GM12878 (cell line): Measurements from ENCODE around the gene ZNF777.

Experiments
- EZH2 ChIP-seq: IDR thresholded peaks from 2 replicates; pipeline ENCODE4 v1.6.1; 2012; ENCODE audit warnings: low read depth, mild to moderate bottlenecking, control low read depth, inconsistent platforms, low read length, borderline replicate concordance; ENCODE audit not compliant: control insufficient read depth
- POLR2A ChIP-seq: IDR thresholded peaks from 2 replicates; pipeline ENCODE4 v1.6.1; 2011; ENCODE audit warnings: low read depth, mild to moderate bottlenecking, low read length
- POLR2AphosphoS2 ChIP-seq: IDR thresholded peaks from 2 replicates; pipeline ENCODE4 v1.6.1; 2011; ENCODE audit warnings: low read depth, mild to moderate bottlenecking, low read length, improper control_type of control experiment, moderate library complexity
- RAD51 ChIP-seq: fragments of 450-650 bp; IDR thresholded peaks from 2 replicates; pipeline ENCODE4 v1.6.1; 2016; ENCODE audit warnings: moderate library complexity, mild to moderate bottlenecking, inconsistent platforms
- SPI1 ChIP-seq: IDR thresholded peaks from 2 replicates; pipeline ENCODE4 v1.6.1; 2011; ENCODE audit warnings: low read depth, mild to moderate bottlenecking, low read length, moderate library complexity, borderline replicate concordance; ENCODE audit not compliant: insufficient read depth
- SRF ChIP-seq, 2 experiments: IDR thresholded peaks; 2 replicates each; pipeline ENCODE4 v1.6.1; 2011; ENCODE audit warnings: low read depth in 2 of 2, low read length in 2 of 2, mild to moderate bottlenecking in 1 of 2, moderate library complexity in 1 of 2
- TAF1 ChIP-seq: IDR thresholded peaks from 2 replicates; pipeline ENCODE4 v1.6.1; 2011; ENCODE audit warnings: mild to moderate bottlenecking, low read depth, low read length, borderline replicate concordance
- TBL1XR1 ChIP-seq: IDR thresholded peaks from 2 replicates; pipeline ENCODE4 v1.6.1; 2012; ENCODE audit warnings: low read depth, low read length, improper control_type of control experiment
- ZZZ3 ChIP-seq: IDR thresholded peaks from 2 replicates; pipeline ENCODE4 v1.6.1; 2011; ENCODE audit warnings: low read depth; ENCODE audit not compliant: control insufficient read depth, insufficient read length
- TF ChIP-seq, protein P1 (sequence below): IDR thresholded peaks from 2 replicates; pipeline ENCODE4 v1.6.1; 2012; ENCODE audit warnings: mild to moderate bottlenecking, low read depth, low read length
- TF ChIP-seq, protein P2 (sequence below), 3 experiments: IDR thresholded peaks in 2 of 3; conservative IDR thresholded peaks in 1 of 3; 2 replicates each; pipeline ENCODE4 v1.5.1; 2011; ENCODE audit warnings: low read depth in 3 of 3, low read length in 3 of 3, mild to moderate bottlenecking in 3 of 3, control low read depth in 2 of 3, moderate library complexity in 2 of 3, inconsistent platforms in 1 of 3, mixed read lengths in 1 of 3; ENCODE audit not compliant: control insufficient read depth in 2 of 3, insufficient read depth in 1 of 3; ENCODE audit errors: extremely low read depth in 1 of 3
- TF ChIP-seq, protein P3 (sequence below): IDR thresholded peaks from 2 replicates; pipeline ENCODE4 v1.6.1; 2011; ENCODE audit warnings: borderline replicate concordance, low read depth, mild to moderate bottlenecking, moderate library complexity, low read length; ENCODE audit not compliant: insufficient read depth, poor library complexity, severe bottlenecking
- TF ChIP-seq, protein P4 (sequence below): fragments of 450-650 bp; IDR thresholded peaks from 2 replicates; pipeline ENCODE4 v1.6.1; 2017; ENCODE audit warnings: mild to moderate bottlenecking
- TF ChIP-seq, protein P5 (sequence below): fragments of 450-650 bp; IDR thresholded peaks from 2 replicates; pipeline ENCODE4 v1.6.1; 2017; ENCODE audit warnings: low read depth, mild to moderate bottlenecking, moderate library complexity

DNA sequence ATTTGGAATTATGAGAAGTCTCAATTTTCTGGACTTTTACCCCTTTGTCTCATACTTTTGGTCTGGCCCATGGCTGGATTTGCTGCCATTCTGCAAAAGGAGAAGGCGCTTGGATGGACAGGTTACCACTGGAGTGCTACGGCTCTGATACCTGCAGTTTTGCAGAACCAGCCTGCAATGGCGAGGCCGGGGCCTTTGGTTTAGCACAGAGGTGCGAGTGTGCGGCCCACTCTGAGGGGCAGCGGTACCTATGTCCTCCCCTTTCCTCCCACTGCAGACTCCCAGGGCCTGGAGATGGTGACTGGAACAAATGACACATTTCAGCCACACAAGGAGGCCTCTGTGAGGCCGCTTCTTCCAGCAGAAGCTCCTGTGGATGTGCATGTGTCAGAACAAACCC is 11.9 kb downstream of the ZNF777 start:
- no peak for TF ChIP-seq TBL1XR1
- TF ChIP-seq, protein P1, sequence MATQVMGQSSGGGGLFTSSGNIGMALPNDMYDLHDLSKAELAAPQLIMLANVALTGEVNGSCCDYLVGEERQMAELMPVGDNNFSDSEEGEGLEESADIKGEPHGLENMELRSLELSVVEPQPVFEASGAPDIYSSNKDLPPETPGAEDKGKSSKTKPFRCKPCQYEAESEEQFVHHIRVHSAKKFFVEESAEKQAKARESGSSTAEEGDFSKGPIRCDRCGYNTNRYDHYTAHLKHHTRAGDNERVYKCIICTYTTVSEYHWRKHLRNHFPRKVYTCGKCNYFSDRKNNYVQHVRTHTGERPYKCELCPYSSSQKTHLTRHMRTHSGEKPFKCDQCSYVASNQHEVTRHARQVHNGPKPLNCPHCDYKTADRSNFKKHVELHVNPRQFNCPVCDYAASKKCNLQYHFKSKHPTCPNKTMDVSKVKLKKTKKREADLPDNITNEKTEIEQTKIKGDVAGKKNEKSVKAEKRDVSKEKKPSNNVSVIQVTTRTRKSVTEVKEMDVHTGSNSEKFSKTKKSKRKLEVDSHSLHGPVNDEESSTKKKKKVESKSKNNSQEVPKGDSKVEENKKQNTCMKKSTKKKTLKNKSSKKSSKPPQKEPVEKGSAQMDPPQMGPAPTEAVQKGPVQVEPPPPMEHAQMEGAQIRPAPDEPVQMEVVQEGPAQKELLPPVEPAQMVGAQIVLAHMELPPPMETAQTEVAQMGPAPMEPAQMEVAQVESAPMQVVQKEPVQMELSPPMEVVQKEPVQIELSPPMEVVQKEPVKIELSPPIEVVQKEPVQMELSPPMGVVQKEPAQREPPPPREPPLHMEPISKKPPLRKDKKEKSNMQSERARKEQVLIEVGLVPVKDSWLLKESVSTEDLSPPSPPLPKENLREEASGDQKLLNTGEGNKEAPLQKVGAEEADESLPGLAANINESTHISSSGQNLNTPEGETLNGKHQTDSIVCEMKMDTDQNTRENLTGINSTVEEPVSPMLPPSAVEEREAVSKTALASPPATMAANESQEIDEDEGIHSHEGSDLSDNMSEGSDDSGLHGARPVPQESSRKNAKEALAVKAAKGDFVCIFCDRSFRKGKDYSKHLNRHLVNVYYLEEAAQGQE: no peak
- TF ChIP-seq RAD51: no peak
- no peak for TF ChIP-seq SPI1
- TF ChIP-seq EZH2: no peak
- TF ChIP-seq, protein P2, sequence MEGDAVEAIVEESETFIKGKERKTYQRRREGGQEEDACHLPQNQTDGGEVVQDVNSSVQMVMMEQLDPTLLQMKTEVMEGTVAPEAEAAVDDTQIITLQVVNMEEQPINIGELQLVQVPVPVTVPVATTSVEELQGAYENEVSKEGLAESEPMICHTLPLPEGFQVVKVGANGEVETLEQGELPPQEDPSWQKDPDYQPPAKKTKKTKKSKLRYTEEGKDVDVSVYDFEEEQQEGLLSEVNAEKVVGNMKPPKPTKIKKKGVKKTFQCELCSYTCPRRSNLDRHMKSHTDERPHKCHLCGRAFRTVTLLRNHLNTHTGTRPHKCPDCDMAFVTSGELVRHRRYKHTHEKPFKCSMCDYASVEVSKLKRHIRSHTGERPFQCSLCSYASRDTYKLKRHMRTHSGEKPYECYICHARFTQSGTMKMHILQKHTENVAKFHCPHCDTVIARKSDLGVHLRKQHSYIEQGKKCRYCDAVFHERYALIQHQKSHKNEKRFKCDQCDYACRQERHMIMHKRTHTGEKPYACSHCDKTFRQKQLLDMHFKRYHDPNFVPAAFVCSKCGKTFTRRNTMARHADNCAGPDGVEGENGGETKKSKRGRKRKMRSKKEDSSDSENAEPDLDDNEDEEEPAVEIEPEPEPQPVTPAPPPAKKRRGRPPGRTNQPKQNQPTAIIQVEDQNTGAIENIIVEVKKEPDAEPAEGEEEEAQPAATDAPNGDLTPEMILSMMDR (IDR thresholded peaks at IDR 0.05 in 2 of 3, conservative IDR thresholded peaks at IDR 0.05 in 1 of 3; ENCODE audit: control insufficient read depth in 2 of 3, extremely low read depth in 1 of 3, insufficient read depth in 1 of 3, low read depth in 3 of 3, low read length in 3 of 3): no peak
- TF ChIP-seq POLR2A: no peak
- TF ChIP-seq, protein P3, sequence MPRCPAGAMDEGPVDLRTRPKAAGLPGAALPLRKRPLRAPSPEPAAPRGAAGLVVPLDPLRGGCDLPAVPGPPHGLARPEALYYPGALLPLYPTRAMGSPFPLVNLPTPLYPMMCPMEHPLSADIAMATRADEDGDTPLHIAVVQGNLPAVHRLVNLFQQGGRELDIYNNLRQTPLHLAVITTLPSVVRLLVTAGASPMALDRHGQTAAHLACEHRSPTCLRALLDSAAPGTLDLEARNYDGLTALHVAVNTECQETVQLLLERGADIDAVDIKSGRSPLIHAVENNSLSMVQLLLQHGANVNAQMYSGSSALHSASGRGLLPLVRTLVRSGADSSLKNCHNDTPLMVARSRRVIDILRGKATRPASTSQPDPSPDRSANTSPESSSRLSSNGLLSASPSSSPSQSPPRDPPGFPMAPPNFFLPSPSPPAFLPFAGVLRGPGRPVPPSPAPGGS: no peak
- no peak for TF ChIP-seq POLR2AphosphoS2
- TF ChIP-seq SRF (IDR thresholded peaks at IDR 0.05; ENCODE audit: low read depth in 2 of 2, low read length in 2 of 2): no peak
- TF ChIP-seq TAF1: no peak
- TF ChIP-seq, protein P4, sequence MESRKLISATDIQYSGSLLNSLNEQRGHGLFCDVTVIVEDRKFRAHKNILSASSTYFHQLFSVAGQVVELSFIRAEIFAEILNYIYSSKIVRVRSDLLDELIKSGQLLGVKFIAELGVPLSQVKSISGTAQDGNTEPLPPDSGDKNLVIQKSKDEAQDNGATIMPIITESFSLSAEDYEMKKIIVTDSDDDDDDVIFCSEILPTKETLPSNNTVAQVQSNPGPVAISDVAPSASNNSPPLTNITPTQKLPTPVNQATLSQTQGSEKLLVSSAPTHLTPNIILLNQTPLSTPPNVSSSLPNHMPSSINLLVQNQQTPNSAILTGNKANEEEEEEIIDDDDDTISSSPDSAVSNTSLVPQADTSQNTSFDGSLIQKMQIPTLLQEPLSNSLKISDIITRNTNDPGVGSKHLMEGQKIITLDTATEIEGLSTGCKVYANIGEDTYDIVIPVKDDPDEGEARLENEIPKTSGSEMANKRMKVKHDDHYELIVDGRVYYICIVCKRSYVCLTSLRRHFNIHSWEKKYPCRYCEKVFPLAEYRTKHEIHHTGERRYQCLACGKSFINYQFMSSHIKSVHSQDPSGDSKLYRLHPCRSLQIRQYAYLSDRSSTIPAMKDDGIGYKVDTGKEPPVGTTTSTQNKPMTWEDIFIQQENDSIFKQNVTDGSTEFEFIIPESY: no peak
- no peak for TF ChIP-seq ZZZ3
- TF ChIP-seq, protein P5, sequence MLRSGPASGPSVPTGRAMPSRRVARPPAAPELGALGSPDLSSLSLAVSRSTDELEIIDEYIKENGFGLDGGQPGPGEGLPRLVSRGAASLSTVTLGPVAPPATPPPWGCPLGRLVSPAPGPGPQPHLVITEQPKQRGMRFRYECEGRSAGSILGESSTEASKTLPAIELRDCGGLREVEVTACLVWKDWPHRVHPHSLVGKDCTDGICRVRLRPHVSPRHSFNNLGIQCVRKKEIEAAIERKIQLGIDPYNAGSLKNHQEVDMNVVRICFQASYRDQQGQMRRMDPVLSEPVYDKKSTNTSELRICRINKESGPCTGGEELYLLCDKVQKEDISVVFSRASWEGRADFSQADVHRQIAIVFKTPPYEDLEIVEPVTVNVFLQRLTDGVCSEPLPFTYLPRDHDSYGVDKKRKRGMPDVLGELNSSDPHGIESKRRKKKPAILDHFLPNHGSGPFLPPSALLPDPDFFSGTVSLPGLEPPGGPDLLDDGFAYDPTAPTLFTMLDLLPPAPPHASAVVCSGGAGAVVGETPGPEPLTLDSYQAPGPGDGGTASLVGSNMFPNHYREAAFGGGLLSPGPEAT: no peak
